DMS 273 (cell line): ENCODE results near the gene TMEM38A.
A peak's percentile ranks its signal among the peaks of the same experiment; 100 is the strongest.
"Not testable (repeated sequence)": the region's sequence is repeated elsewhere in the genome, so short reads cannot be mapped to it uniquely, and the experiment has no call there.

ENCODE experiments used
- DNase-seq: peaks from one replicate; lab custom pipeline; 2025; ENCODE audit not compliant: unreplicated experiment; lab: John Stamatoyannopoulos, UW

Gene TMEM38A

GRCh38 chr19:16631465-16631864, 29.5 kb upstream of the TMEM38A start:
- DNase-seq, result peak; percentile 23

GRCh38 chr19:16637535-16637934, 23.4 kb upstream of the TMEM38A start:
- DNase-seq, result peak; percentile 76

DNA sequence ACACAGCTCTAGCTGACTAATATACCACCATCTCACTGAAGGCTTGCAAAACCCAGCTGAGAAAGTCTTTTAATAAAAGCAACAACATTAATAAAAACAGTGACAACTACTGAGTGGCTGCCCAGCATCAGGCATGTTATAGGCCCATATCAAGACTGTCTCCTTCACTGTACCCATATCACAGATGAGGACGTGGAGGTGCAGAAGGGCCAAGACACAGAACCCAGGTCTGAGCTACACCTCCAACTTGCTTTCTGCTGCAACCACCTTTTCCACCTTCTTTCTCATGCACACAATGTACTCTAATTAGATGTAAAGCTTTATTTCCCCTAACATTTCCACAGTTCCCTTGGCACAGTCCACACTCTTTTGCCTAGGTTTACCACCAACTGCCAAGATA, 22.3 kb upstream of the TMEM38A start:
- DNase-seq, result no peak

DNA sequence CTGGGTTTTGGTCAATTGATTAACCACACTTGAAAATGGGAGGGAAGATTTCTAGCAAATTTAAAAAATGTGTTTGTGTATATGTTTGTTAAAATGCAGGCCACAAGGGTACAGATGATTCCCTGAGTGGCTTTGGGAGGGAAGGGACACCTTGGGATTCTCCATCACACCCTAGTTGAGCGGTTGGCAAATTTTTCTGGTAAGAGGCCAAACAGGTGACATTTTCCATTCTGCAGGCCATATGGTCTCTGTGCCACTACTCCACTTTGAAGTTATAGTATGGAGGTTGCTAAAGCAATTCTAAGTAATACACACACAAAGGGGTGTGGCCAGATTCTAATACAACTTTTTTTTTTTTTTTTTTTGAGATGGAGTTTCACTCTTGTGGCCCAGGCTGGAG, 20.0 kb upstream of the TMEM38A start:
- DNase-seq, result no peak

DNA sequence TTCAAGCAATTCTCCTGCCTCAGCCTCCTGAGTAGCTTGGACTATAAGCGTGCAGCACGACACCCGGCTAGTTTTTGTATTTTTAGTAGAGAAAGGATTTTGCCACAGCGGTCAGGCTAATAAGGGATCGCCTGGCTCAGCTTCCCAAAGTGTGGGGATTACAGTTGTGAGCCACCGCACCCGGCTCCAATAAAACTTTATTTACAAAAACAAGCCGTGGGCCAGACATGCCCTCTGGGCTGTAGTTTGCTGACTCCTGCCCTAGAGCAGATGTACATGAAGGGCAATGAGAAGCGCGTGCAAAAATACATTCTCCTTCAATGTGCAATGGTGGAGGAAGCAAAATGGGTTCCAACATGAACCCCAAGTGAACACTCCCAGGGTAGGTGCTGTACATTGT, 19.2 kb upstream of the TMEM38A start:
- no peak for DNase-seq

DNA sequence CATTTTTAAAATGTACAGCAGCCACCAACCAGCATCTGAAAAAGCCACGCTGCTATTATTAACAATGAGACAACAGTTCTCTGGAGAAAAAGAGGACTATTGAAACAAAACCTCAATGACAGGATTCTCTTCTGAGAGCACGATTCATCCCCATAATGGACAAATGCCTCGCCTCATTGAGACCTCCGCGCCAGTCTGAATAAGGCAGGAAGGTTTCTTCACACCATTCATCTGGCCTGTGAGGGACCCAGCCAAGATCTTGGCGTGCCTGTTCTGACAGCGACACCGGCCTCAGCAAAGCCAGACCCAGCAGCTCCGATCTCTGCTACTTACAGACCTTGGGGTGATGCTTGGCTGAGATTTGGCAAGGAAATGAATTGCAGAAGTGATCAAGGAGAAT, 15.8 kb upstream of the TMEM38A start:
- no peak for DNase-seq

DNA sequence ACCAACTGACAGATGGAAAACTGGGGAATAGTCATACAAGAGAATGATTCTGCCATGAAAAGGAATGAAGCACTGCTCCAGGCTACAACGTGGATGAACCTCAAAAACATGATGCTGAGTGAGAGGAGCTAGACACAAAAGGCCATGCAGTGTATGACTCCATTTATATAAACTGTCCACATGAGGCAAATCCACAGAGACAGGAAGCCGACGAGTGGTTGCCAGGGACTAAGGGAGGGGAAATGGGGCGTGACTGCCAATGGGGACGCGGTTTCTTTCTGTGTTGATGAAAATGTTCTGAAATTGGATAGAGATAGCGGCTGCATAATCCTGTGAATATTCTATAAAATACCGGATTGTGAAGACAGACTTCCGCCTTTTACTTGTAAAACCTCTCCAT, 11.2 kb upstream of the TMEM38A start:
- no peak for DNase-seq

DNA sequence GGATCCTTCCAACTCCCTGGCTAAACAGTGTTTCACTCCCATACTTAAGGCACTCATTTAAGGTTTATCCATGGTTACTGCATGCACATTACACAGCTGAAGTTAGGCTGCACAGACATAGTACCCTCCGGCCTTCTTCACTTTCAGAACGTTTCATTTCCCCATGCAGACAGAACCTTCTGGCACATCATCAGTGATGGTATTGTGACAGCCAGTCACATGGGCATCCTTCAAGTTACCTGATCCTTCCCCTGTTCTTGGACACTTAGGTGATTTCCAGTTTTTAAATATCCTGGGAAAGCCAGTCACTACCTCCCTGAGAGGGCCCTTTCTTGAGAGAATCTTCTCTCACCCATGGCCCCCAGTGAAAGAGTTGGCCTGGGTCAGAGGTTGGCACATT, 10.1 kb upstream of the TMEM38A start:
- DNase-seq, result no peak

DNA sequence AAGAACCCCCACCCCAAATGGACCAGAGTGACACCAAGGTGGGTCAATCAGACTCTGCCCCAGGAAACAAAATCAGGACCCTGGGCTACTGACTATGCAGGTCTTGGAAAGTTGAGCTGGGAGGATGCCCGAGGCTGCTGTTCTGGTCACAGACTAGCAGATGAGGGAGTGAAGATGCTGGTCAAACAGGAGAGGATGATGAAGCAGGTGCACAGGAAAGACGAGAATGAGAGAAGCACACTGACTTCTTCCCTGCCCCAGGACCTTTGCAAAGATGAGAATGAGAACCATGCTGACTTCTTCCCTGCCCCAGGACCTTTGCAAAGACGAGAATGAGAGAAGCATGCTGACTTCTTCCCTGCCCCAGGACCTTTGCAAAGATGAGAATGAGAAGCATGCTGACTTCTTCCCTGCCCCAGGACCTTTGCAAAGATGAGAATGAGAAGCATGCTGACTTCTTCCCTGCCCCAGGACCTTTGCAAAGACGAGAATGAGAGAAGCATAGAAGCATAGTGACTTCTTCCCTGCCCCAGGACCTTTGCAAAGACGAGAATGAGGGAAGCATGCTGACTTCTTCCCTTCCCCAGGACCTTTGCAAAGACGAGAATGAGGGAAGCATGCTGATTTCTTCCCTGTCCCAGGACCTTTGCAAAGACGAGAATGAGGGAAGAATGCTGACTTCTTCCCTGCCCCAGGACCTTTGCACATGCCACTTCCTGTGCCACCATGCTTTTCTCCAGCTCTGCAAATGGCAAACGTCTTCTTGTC, 9.3 kb upstream of the TMEM38A start:
- not testable (repeated sequence) for DNase-seq

- DNase-seq, result no peak
Measured at GRCh38 chr19:16652854-16653253, 8.1 kb upstream of the TMEM38A start.

DNA sequence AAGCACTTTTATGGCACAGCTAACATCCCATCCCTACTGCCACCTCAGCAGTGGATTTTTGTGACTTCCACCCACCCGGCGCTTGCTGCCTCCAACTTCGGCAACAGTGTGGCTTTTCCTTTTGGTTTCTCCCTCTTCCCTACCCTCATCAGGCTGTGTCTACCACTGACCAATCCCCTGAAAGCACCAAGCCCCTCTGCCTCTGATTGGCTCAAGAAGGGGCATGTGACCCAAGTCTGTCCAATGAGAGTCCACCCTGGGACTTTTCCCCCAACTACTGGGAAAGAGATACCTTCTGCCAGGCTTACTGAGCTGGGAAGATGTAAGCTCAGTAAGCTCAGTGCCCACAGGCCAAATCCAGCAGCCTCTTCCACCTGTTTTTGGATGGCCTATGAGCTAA, 6.8 kb upstream of the TMEM38A start:
- DNase-seq, result peak; percentile 56

DNA sequence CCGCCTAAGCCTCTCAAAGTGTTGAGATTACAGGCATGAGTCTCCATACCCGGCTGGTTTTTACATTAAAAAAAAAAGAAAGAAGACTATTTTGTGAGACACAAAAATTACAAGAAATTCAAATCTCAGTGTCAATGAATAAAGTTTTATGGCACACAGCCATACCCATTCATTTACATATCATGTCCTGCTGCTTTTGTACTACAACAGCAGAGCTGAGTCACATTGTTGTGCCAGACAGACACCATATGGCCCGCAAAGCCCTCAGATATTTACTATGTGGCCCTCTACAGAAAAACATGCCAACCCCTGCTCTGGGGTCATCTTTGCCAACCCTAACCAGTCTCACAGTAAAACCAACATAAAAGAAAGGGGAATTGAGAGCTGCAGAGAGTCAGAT, 6.3 kb upstream of the TMEM38A start:
- DNase-seq, result peak; percentile 84

DNA sequence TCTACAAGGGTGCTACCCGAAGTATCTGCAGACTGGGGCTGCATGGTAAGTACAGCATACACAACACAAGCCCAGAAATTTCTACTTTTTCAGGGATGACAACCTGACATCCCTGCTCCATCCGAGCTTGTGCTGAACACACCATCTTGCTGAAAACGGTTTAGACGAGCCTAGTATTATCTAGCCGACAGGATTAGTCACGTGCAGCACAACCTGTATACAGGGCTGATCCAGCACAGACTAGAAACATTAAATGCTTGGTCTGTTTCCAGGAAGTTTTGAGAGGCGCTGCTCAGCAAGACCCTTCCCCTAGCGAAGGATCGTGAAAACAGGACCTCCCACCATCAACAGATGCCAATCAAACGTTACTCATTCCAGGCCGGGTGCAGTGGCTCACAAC, 5.2 kb upstream of the TMEM38A start:
- DNase-seq, result no peak

GRCh38 chr19:16657384-16657783, 3.6 kb upstream of the TMEM38A start:
- DNase-seq, result no peak

DNA sequence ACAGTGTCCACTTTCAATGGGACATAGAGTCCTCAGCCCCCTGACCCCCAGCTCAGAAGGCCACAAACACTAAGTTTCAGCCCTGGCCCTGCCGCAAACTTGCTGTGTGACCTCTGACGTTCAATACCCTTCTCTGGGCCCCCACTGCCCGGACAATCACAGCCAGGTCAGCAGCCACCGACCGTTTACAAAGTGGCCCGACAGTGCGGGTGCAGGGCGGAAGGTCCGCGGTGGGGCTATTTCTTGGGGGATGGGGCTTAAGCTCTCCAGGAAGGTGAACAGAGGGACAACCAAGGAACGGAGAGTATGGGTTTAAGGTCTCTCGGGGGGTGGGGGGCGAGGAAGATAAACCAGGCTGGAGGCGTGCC, 1.5 kb upstream of the TMEM38A start:
- DNase-seq, result no peak

DNA sequence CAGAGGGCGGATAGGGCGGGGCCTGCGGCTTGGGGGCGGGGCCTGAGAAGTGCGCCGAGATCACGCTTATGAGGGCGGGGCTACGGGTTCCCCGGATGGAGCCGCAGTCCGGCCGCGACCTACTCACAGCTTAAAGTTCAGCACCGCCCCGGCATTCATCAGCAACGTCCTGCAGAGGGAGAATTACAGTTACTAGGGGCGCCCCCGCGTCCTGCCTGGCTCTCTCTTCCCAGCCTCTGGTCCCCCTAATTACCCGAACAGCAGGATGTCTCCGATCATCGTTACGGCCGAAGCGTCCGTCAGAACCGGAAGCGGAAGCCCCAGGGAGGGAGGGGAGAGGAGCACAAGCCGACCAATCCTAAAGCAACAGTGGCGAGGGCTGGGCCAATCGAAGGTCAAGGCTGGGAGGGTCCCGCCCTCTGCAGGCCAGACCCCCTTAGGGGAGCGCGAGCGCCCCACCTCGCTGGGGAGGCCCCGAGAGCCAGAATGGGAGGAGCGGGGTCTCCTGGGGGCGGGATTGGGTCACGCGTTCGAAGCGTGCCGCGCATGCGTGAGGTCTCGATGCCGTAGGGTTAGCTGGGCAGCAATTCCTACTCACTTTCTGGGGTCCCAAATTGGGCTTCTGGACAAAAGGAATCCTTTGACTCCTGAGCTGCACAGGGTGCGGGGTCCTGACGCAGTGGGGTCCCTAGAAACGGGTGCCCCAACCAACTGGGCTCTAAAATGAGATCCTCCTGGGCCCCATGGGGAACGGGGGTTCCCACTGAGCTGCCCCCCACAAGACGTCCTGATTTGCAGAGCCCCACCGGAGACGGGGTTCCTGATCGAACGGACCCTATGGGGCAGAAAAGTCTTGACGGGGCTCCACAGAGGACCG, 869 bp upstream of the TMEM38A start, which contains the start of gene SMIM7:
SMIM7 (minus strand) TSS at position 313 of the 877 bp plus-strand sequence; CDS start at position 279, 34 bp downstream.
- peak; percentile 100 for DNase-seq

DNA sequence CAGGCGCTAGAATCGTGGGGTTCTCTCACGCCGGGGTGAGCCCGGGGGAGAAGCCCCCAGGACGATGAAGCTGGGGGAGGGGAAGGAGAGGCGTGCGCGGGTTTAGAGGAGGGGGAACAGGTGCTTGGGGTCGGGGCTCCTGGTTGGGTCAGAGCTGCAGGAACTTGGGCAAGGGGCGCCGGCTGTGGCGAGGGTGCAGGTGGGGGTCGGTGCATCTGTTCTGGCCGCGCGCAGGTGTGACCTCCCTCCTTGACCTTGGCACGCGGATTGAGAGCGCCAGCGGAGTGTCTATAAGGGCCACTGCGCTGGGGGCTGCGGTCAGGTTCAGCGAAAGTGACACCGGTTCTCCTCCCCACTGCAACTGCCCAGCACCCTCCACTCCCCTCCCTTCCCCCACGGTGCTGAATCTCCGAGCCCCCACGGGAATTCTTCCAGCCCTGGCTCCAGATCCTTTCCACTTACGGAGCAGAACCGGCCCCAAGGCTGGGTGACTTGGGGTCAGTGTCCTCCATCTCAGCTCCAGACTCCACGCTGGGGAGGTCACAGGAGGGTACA, 618 bp downstream of the TMEM38A start:
- peak; percentile 48 for DNase-seq

DNA sequence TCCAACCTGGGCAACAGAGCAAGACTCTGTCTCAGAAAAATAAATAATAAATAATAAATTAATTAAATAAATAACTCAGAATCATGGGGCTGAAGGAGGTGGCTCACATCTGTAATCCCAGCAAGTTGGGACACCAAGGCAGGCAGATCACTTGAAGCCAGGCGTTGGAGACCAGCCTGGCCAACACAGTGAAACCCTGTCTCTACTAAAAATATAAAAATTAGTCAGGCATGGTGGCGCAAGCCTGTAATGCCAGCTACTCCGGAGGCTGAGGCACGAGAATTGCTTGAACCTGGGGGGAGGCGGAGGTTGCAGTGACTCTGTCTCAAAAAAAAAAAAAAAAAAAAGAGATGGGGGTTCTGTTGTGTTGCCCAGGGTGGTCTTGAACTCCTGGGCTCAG, 7.2 kb downstream of the TMEM38A start:
- no peak for DNase-seq

GRCh38 chr19:16668702-16669101, 7.8 kb downstream of the TMEM38A start:
- DNase-seq, result not testable (repeated sequence)

- no peak for DNase-seq
Measured at GRCh38 chr19:16670291-16670690, 9.4 kb downstream of the TMEM38A start.

GRCh38 chr19:16671652-16672274, 10.8 kb downstream of the TMEM38A start:
- peak; percentile 31 for DNase-seq
